ENCODE results near the gene NR5A1.

GRCh38 chr9:124483481-124483880 lies 23.7 kb downstream of the NR5A1 start:
- TF ChIP-seq CTCF (IDR thresholded peaks at IDR 0.05): no peak
- TF ChIP-seq POLR2A (IDR thresholded peaks at IDR 0.05): no peak

All from uterus (tissue), 2 donors.